Activated naive CD4-positive, alpha-beta T cell treated with anti-CD3 and anti-CD28 coated beads for 36 hours (primary cell): Measurements from ENCODE around the gene TXNDC12. TPM values are rescaled to one million over a fixed set of nuclear protein-coding genes. Genes with fewer than 3 reads are reported as not detected.
"Not testable (repeated sequence)": the region's sequence is repeated elsewhere in the genome, so short reads cannot be mapped to it uniquely, and the experiment has no call there.

ENCODE experiments used
- CTCF ChIA-PET: fragments of 350-600 bp; sonication (Branson Sonifier 250); formaldehyde crosslinking; loops from one replicate; lab custom pipeline; 2021; ENCODE audit warnings: antibody characterized with exemption; lab: Charles Lee
- DNase-seq: peaks from one replicate; pipeline ENCODE4 v3.0.0-alpha.2; 2020
- H3K27ac Mint-ChIP-seq: one replicate; pipeline ENCODE4 v1.8.0; 2021; ENCODE audit warnings: mild to moderate bottlenecking, mixed read lengths
- H3K27me3 Mint-ChIP-seq: one replicate; pipeline ENCODE4 v1.8.0; 2021; ENCODE audit warnings: low read depth, mixed read lengths
- H3K36me3 Mint-ChIP-seq: one replicate; pipeline ENCODE4 v1.8.0; 2021; ENCODE audit warnings: low read depth, mixed read lengths
- H3K4me1 Mint-ChIP-seq: one replicate; pipeline ENCODE4 v1.8.0; 2021; ENCODE audit warnings: low read depth, mixed read lengths
- H3K4me3 Mint-ChIP-seq: one replicate; pipeline ENCODE4 v1.8.0; 2021; ENCODE audit warnings: mild to moderate bottlenecking, moderate library complexity, mixed read lengths
- H3K9me3 Mint-ChIP-seq: one replicate; pipeline ENCODE4 v1.8.0; 2021; ENCODE audit warnings: mixed read lengths
- intact Hi-C: fragments of 100-400 bp; cut with micrococcal nuclease; formaldehyde crosslinking; loops from one replicate; pipeline ENCODE4 v1.15.1; 2023
- total RNA-seq, 2 experiments: library from RNA; stranded (reverse); gene quantifications; one replicate each; pipeline ENCODE4 v1.2.3, GENCODE V29; 2021

Gene TXNDC12
- total RNA-seq, 2 experiments from 2014 or later = 32.4 to 44.0 TPM

DNA sequence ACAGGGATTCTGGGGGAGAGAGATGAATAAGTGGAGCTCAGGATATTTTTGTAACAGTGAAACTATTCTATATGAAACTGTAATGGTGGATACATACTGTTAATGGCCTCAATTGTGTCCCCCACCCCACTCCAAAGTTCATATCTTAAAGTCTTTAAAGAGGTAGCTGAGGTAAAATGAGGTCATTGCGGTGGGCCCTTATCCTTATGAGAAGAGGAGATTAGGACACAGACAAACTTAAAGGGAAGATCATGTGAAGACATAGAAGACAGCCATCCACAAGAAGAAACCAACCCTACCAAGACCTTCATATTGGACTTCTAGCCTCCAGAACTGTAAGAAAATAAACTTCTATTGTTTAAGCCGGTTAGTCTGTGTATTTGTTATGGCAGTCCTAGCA, 9.8 kb downstream of the TXNDC12 start:
- Mint-ChIP-seq H3K27me3 (no peaks in the 10 kb centered on the region), H3K27ac (no peak overlapping the region), H3K4me1 (peaks cover 13% of the 10 kb centered on the region), H3K4me3 (no peak overlapping the region), H3K9me3 (no peaks in the 10 kb centered on the region), H3K36me3 (peaks cover 14% of the 10 kb centered on the region)
- intact Hi-C loops = no loop called here
- DNase-seq = no peak
- CTCF ChIA-PET = no interaction called here

DNA sequence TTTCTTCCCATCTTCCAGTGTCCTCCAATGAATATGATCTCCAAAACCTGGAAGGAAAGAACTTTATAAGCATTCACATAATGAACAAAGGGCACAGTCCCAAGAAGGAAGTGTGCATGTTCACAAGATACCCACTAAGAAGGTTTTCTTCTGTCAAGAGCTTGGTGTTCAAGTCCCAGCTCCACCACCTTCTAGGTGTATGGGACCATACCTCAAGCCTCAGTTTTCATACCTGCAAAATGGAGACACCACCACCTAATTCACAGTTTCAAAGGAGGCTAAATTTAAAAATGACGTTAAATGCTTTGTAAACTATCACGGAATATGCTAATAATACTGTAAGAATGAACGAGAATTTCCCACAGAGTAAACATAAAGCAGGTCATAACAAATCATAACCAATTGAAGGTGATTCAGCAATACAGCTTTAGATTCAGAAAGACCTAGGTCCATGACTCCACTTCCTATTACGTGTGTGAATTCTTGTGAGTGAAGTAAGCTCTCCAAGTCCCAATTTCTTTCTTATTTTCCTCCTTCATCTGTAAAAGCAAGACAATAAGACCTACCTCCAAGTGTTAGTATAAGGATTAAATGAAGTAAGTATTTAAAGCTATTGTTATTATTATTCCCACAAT, 13.3 kb downstream of the TXNDC12 start:
- no peaks in the 10 kb centered on the region for H3K9me3 Mint-ChIP-seq
- no peaks in the 10 kb centered on the region for H3K27me3 Mint-ChIP-seq
- CTCF ChIA-PET = no interaction called here
- peaks cover 17% of the 10 kb centered on the region for H3K36me3 Mint-ChIP-seq
- intact Hi-C loops = no loop called here
- no peak for DNase-seq
- no peak overlapping the region for H3K4me3 Mint-ChIP-seq
- H3K4me1 Mint-ChIP-seq = peaks cover 10% of the 10 kb centered on the region
- H3K27ac Mint-ChIP-seq = no peak overlapping the region

DNA sequence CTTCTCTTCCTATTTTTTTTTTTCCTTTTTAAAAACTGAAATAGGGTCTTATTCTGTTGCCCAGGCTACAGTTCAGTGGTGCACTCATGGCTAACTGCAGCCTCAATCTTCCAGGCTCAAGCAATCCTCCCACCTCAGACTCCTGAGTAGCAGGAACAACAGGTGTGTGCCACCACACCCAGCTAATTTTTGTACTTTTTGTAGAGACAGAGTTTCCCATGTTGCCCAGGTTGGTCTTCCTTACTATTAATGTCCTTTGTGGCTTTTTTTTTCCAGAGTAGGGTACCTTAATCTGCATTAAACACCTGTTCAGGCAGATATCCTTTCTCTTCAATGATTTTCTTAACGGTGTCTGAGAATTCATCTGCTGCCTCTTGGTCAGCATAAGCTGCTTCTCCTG, 17.1 kb downstream of the TXNDC12 start:
- Mint-ChIP-seq H3K4me3 (no peak overlapping the region), H3K27me3 (no peaks in the 10 kb centered on the region), H3K9me3 (no peaks in the 10 kb centered on the region), H3K4me1 (peaks cover 6% of the 10 kb centered on the region), H3K36me3 (peaks cover 18% of the 10 kb centered on the region), H3K27ac (no peak overlapping the region)
- CTCF ChIA-PET = no interaction called here
- no peak for DNase-seq
- intact Hi-C loops = no loop called here

DNA sequence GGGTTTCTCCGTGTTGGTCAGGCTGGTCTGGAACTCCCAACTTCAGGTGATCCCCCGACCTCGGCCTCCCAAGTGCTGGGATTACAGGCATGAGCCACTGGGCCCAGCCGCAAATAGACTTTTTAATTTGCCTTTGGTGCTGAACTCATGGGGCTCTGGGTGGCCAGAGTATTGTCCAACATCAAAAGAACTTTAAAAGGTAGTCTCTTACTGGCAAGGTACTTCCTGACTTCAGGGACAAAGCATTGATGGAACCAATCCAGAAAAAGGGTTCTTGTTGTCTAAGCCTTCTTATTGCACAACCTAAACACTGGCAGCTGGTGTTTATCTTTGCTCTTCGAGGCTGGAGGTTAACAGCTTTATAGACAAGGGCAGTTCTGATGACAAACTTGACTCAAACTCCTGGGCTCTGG, 17.6 kb downstream of the TXNDC12 start:
- Mint-ChIP-seq H3K9me3 (no peaks in the 10 kb centered on the region), H3K4me1 (peaks cover 9% of the 10 kb centered on the region), H3K27me3 (no peaks in the 10 kb centered on the region), H3K36me3 (peaks cover 23% of the 10 kb centered on the region), H3K27ac (no peak overlapping the region), H3K4me3 (no peak overlapping the region)
- DNase-seq = no peak
- intact Hi-C loops = no loop called here
- CTCF ChIA-PET = interaction anchor here (0.8 kb wide), 1 partner anchor 13 kb away, joined by 3 read pairs; no protein-coding TSS in a partner anchor

DNA sequence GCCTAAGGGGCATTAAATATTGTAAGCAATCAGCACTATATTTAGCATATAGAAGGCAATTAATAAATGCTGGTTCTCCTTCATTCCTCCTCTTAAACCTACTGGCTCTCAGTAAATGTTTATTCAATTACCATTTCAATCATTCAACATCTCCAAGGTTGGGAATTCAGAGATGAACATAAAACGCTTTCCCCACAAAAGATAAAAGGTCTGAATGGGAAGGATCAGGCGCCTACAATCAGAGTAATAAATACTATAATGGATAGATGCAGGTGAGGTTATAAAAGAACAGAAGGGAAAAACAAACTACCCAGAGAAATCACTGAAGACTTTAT, 21.0 kb downstream of the TXNDC12 start:
- H3K4me1 Mint-ChIP-seq = peaks cover 29% of the 10 kb centered on the region
- H3K9me3 Mint-ChIP-seq = no peaks in the 10 kb centered on the region
- no peaks in the 10 kb centered on the region for H3K27me3 Mint-ChIP-seq
- peak overlapping the region; percentile 90 for H3K4me3 Mint-ChIP-seq
- H3K27ac Mint-ChIP-seq = peak overlapping the region; percentile 80
- peaks cover 34% of the 10 kb centered on the region for H3K36me3 Mint-ChIP-seq
- no peak for DNase-seq
- intact Hi-C loops = no loop called here
- CTCF ChIA-PET = no interaction called here

DNA sequence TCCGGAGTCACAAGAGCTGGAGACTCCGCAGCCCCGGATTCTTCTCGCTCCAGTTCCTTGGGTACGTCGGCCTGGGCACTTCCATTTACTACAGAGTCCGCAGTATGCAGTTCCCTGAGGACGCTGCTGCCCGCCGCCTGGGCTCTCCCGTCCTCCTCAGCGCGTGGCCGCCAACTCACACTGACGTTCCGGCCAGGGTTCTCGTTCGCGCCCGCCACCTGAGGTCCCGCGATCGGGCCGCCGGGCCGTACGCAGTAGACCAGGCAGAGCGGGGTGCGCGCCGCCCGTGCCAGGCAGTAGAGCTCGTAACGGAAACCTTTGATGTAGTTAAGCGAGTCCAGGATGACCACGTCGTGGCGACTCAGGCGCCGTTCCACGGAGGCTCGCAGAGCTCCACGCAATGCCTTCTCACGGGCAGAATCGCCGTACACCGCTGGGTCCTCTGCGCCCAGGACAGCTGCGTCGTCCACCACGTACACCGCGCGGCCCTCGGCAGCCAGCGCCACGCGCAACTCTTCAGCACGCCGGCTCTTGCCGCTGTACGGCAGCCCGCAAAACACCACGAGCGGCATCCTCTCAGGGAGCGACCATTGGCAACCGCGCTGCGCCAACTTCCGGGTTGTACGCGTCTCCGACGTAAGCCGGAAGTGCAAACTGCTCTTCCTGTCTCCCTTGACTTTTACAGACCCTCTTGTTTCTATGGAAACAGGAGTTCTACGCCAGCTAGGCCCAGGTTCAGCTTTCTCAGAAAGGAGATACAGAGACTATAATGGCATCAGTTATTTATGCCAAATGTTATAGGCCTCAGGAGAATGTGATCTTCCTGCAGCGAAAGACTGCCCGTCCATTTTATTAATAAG, 21.6 kb downstream of the TXNDC12 start, which contains the start of gene KTI12:
Gene KTI12, minus strand, starts transcription at position 621 of the 860 bp plus-strand sequence. Its CDS starts 49 bp downstream, at position 572.
- intact Hi-C loops = loop anchor here (1.0 to 2.0 kb wide), 3 partner anchors 23 to 333 kb away; partner anchors contain the start of genes BTF3L4 and CC2D1B
- H3K36me3 Mint-ChIP-seq = peaks cover 33% of the 10 kb centered on the region
- DNase-seq = peak; percentile 93
- H3K27ac Mint-ChIP-seq = peak within 1 kb of the TSS; percentile 80
- H3K4me1 Mint-ChIP-seq = peaks cover 29% of the 10 kb centered on the region
- CTCF ChIA-PET = no interaction called here
- H3K4me3 Mint-ChIP-seq = peak within 1 kb of the TSS; percentile 90
- no peaks in the 10 kb centered on the region for H3K27me3 Mint-ChIP-seq
- H3K9me3 Mint-ChIP-seq = no peaks in the 10 kb centered on the region

DNA sequence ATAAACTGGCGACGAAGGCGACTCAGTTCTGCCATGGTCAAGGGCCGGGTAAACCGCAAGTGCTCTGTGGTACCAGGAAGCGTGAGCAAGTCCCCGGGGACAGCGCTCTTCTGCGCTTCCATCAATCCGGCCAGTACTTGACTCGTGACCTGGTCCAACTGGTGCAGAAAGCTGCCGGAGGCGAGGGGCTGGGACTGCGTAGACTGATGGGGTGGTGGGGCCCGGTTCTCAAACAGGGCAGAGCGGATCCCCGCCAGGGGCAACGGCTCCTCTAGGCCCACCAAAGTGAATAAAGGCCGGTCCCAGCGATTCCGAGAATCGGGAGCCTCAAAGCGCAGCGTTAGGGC, 22.2 kb downstream of the TXNDC12 start:
- Mint-ChIP-seq H3K9me3 (no peaks in the 10 kb centered on the region), H3K4me1 (peaks cover 29% of the 10 kb centered on the region), H3K36me3 (peaks cover 29% of the 10 kb centered on the region), H3K27ac (peak overlapping the region; percentile 80), H3K4me3 (peak overlapping the region; percentile 90), H3K27me3 (no peaks in the 10 kb centered on the region)
- DNase-seq = peak; percentile 11
- CTCF ChIA-PET = no interaction called here
- intact Hi-C loops = loop anchor here (1.0 to 2.0 kb wide), 3 partner anchors 24 to 334 kb away; partner anchors contain the start of genes BTF3L4 and CC2D1B

DNA sequence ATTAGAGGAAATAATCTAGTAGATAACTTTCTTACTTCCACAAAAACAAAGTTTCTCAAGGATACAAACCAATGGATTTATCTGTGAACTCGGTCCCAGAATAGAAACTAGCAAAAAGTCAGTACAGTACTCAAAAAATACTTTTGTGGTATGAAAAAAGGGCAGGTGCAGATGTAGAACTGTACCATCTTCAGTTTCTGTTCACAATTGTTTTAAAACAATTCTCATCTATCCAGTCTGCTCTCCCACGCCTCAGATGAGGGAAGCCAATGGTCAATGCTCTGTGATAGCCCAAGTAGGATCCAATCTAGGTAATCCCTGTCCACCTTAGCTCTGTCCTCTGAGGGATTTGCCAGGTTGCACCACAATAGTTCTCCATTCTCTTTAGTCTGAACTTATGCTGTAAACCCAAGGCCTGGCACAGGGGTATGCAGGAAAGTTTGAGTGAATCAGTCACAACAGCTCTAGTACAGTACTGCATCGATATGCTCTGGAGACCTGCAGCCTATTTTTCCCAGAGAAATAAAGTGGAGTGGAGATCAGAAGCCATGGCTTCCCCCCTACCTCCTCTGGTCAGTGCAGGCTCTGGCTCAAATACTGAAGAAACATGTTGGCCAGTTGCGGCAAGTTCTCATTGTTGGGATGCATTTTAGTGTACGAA, 22.7 kb downstream of the TXNDC12 start:
- Mint-ChIP-seq H3K4me1 (peaks cover 29% of the 10 kb centered on the region), H3K27ac (peak overlapping the region; percentile 80), H3K4me3 (peak overlapping the region; percentile 90), H3K9me3 (no peaks in the 10 kb centered on the region), H3K36me3 (peaks cover 29% of the 10 kb centered on the region), H3K27me3 (no peaks in the 10 kb centered on the region)
- CTCF ChIA-PET = interaction anchor here (0.7 kb wide), 1 partner anchor 15 kb away, joined by 4 read pairs; no protein-coding TSS in a partner anchor
- intact Hi-C loops = loop anchor here (2.0 kb wide), 2 partner anchors 109 to 335 kb away; partner anchors contain the start of gene CC2D1B
- DNase-seq = peak; percentile 6

DNA sequence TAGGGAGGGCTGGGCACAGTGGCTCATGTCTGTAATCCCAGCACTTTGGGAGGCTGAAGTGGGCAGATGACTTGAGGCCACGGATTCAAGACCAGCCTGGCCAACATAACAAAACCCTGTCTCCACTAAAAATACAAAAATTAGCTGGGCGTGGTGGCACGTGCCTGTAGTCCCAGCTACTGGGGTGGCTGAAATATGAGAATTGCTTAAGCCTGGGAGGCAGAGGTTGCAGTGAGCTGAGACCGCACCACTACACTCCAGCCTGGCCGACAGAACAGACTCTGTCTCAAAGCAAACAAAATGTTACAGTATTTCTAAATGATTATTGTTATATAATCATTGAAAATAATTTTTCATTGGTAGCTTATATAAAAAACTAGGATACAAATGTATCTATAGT, 26.2 kb downstream of the TXNDC12 start:
- H3K4me3 Mint-ChIP-seq, intact Hi-C loops, DNase-seq, H3K27me3 Mint-ChIP-seq, H3K9me3 Mint-ChIP-seq, H3K27ac Mint-ChIP-seq: not testable (repeated sequence)
- peaks cover 25% of the 10 kb centered on the region for H3K4me1 Mint-ChIP-seq
- H3K36me3 Mint-ChIP-seq = peaks cover 27% of the 10 kb centered on the region
- CTCF ChIA-PET = interaction anchor here (0.6 kb wide), 3 partner anchors 268 to 662 kb away, joined by 3 read pairs; no protein-coding TSS in a partner anchor

DNA sequence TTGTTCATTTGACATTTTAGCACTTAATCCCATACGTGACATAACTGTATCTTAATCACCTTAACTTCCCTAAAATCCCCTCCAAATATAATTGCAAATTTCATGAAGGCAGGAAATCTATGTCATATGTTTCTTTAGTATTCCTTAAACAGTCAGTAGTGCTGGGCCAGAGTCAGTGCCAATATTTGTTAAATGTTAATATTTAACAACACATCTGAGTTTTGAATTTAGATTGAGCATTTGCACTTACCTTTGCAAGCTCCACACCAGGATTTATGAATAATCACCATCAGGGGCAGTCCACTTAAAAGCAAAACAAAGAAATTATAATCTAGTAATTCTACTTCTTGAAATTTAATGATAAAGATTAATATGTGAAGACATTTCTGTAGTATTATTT, 26.7 kb downstream of the TXNDC12 start:
- intact Hi-C loops = no loop called here
- no peak overlapping the region for H3K27ac Mint-ChIP-seq
- CTCF ChIA-PET = interaction anchor here (0.6 kb wide), 2 partner anchors 114 to 543 kb away, joined by 3 read pairs; partner anchors contain the start of gene ZFYVE9

DNA sequence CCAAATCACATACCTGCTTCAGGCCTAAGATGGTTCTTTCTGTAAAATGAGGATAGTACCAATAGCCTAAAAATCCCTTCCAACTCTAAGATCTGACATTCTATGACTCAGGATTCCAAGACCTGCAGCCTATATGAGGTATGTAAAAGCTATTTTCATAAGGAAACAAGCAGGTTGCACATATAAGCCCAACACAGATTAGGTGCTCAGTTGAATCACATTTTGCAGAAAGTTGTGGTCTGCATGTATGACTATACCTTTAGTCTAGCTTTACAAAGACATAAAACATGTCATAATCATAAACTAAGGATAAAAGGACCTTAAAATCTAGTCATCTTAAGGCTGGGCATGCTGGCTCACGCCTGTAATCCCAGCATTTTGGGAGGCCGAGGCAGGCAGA, 28.7 kb downstream of the TXNDC12 start:
- H3K9me3 Mint-ChIP-seq = no peaks in the 10 kb centered on the region
- DNase-seq = no peak
- H3K4me1 Mint-ChIP-seq = peaks cover 9% of the 10 kb centered on the region
- H3K27me3 Mint-ChIP-seq = no peaks in the 10 kb centered on the region
- intact Hi-C loops = no loop called here
- H3K27ac Mint-ChIP-seq = no peak overlapping the region
- no peak overlapping the region for H3K4me3 Mint-ChIP-seq
- CTCF ChIA-PET = interaction anchor here (0.6 kb wide), 1 partner anchor 17 kb away, joined by 3 read pairs; no protein-coding TSS in a partner anchor
- H3K36me3 Mint-ChIP-seq = peaks cover 20% of the 10 kb centered on the region

More for the DNA sequence above, 26.7 kb downstream of the TXNDC12 start:
- no peak overlapping the region for H3K4me3 Mint-ChIP-seq
- H3K27me3 Mint-ChIP-seq = no peaks in the 10 kb centered on the region
- DNase-seq = no peak
- H3K9me3 Mint-ChIP-seq = no peaks in the 10 kb centered on the region
- H3K4me1 Mint-ChIP-seq = peaks cover 23% of the 10 kb centered on the region
- H3K36me3 Mint-ChIP-seq = peaks cover 29% of the 10 kb centered on the region

DNA sequence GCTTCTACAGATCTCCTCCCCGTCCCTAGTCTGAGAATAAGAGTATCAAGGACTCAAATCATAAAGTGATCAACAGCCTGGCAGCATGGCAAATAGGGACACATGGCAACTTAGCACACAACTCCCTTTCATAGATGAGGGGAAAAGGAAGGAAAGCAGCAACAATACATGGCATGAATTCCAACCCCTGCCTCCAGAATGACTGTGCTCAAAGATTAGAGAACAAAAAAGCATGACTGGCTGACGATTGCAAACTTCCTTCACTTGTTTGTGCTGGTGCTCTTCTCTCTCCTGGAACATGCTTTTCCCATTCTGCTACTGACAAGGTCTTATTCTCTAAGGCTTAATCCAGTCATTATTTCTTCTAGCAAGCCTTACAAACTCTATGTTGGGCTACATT, 32.9 kb downstream of the TXNDC12 start:
- CTCF ChIA-PET = no interaction called here
- H3K4me1 Mint-ChIP-seq = no peaks in the 10 kb centered on the region
- intact Hi-C loops = no loop called here
- no peaks in the 10 kb centered on the region for H3K9me3 Mint-ChIP-seq
- H3K36me3 Mint-ChIP-seq = peaks cover 24% of the 10 kb centered on the region
- no peak for DNase-seq
- no peak overlapping the region for H3K27ac Mint-ChIP-seq
- no peak overlapping the region for H3K4me3 Mint-ChIP-seq
- H3K27me3 Mint-ChIP-seq = no peaks in the 10 kb centered on the region
